VCaP (cell line): ENCODE results near the gene HOXC5.

Source experiments
- H3K27ac ChIP-seq: fragments of 450-650 bp; 2 replicates; pipeline ENCODE4 v1.5.1; 2017
- CTCF ChIP-seq: fragments of 450-650 bp; conservative IDR thresholded peaks from 2 replicates; pipeline ENCODE4 v1.5.1; 2017; ENCODE audit warnings: mild to moderate bottlenecking, moderate library complexity

HOXC5 gene

DNA sequence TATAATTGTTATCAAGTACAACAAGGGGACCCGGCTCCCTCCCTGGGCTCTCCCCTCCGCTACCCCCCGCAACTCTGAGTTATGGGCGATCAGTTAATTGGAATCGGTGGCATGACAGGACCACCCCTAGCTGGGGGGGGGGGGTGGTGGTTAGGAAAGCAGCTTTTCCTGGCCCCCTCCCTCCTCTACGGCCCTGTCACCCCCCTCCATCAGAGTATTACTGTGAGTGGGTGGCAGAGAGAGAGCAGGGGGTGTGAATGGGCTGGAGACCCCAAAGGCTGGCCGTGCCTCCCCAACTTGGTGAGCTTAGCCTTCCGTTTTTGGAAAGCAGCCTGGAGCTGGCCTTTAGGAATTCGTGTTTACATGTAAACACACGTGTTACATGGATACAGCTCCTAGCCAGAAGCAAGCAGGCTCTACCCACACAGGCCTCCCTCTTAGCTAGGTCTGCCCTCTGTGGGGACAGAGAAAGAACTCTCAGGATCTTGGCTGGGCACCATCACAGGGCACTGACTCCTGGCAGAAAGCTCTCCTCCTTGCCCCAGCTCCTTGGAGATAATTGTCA lies 19.7 kb downstream of the HOXC5 start:
- peak overlapping the region; percentile 27 for H3K27ac ChIP-seq
- no peak for TF ChIP-seq CTCF

DNA sequence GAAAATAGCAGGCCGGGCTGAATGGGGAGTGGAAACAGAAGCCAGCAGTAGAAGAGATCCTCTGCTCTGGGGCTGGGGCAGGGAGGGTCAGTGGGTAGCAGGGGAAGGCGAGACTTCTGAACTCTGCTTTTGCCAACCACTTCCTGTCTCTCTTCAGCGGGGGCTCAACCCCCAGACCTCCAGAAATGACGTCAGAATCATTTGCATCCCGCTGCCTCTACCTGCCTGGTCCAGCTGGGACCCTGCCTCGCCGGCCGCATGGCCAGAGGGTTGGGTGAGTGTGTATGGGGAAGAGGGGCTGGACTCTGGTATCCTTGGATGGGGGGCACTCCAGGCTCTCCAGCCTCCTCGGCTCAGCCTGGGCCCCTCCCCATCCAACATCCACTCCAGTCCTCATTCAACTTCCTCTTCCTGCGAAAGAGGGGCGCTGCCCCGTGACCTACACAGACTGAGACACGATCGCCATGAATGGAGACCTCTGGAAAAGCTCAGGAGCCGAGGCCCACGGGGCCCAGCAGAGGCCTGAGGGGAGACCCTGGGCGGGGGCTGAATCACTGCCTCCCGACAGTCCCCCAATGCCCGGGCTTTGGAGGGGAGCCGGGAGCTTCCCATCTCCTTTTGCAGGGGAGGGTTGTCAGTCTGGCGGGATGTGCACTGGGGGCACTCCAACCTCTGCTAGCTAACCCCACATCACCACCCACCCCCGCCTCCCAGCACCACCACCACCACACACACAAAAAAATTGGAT lies 20.3 kb downstream of the HOXC5 start:
- TF ChIP-seq CTCF, result no peak
- H3K27ac ChIP-seq, result peak overlapping the region; percentile 27; the same call in 1 of the 2 replicates

DNA sequence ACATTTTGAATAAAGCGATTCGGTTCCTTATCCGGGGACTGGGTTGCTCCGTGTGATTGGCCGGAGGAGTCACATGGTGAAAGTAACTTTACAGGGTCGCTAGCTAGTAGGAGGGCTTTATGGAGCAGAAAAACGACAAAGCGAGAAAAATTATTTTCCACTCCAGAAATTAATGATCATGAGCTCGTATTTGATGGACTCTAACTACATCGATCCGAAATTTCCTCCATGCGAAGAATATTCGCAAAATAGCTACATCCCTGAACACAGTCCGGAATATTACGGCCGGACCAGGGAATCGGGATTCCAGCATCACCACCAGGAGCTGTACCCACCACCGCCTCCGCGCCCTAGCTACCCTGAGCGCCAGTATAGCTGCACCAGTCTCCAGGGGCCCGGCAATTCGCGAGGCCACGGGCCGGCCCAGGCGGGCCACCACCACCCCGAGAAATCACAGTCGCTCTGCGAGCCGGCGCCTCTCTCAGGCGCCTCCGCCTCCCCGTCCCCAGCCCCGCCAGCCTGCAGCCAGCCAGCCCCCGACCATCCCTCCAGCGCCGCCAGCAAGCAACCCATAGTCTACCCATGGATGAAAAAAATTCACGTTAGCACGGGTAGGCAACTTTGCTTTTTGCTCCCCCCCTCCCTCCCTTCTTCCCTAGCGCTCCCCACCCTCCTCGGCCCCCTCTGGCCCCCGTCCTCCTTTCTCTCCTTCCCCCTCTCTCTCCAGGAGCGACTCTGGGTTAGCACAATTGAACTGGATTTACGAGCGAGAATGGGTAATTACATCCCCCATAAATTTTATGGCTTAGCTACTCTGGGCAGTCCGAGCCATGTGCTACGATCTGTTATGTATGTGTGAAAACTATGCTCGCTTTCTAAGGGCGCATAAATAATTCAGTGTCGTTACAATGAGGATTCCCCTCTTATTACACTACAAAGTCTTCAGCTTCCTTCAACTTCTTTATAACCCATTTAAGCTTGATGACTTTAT lies 21.2 kb downstream of the HOXC5 start, which contains the start of gene HOXC4:
TSS of gene HOXC4 (plus strand) at position 85 of the 991 bp plus-strand sequence. CDS start at position 173, 88 bp downstream.
- peak within 1 kb of the TSS; percentile 27 for H3K27ac ChIP-seq
- TF ChIP-seq CTCF, result no peak

DNA sequence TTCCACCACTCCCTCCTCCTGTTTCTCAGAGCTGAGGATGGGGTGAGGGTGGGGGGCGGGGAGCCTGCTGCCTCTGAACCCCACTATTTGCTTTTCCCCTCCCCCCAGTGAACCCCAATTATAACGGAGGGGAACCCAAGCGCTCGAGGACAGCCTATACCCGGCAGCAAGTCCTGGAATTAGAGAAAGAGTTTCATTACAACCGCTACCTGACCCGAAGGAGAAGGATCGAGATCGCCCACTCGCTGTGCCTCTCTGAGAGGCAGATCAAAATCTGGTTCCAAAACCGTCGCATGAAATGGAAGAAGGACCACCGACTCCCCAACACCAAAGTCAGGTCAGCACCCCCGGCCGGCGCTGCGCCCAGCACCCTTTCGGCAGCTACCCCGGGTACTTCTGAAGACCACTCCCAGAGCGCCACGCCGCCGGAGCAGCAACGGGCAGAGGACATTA lies 21.9 kb downstream of the HOXC5 start:
- TF ChIP-seq CTCF, result no peak
- H3K27ac ChIP-seq, result no peak overlapping the region

GRCh38 chr12:54055552-54055951 lies 22.7 kb downstream of the HOXC5 start:
- no peak overlapping the region for H3K27ac ChIP-seq
- no peak for TF ChIP-seq CTCF

DNA sequence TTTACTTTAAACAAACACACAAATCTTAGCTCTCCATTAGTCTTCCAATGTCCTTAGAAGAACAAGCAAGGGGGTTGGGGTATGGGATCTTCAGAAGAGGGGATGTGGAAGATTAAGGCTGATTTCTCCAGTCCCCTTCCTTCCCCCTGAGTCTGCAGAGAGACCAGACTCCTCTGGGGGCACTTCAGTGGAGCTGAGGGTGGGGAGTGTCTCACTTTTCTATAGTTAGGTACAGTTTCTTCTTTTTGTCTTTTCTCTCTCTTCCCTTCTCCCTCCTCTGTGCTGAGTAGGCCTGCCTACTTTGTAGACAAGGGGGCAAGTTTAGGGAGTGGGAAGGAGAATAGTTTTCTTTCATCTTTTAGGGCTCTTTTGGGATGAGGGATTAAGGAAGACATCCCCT lies 23.3 kb downstream of the HOXC5 start:
- TF ChIP-seq CTCF, result no peak
- no peak overlapping the region for H3K27ac ChIP-seq
